Activated effector memory CD4-positive, alpha-beta T cell treated with Interleukin-2 at 50 U/mL for 16 hours (primary cell): Measurements from ENCODE around the gene ZNRF3.
"Not testable (repeated sequence)": the region's sequence is repeated elsewhere in the genome, so short reads cannot be mapped to it uniquely, and the experiment has no call there.

Experiments used
- DNase-seq: peaks from one replicate; pipeline ENCODE4 v3.0.0-alpha.2; 2020

Gene ZNRF3

DNA sequence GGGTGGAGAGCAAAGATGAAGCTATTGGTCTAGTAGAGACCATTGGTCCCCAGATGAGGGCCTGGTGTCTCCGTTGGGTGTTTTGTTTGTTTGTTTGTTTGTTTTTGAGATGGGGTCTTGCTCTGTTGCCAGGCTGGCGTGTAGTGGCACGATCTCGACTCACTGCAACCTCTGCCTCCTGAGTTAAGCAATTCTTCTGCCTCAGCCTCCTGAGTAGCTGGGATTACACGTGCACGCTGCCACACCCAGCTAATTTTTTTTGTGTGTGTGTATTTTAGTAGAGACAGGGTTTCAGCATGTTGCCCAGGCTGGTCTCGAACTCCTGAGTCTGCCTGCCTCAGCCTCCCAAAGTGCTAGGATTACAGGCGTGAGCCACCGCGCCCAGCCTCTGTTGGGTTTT, 25.4 kb downstream of the ZNRF3 start:
- DNase-seq, result not testable (repeated sequence)

DNA sequence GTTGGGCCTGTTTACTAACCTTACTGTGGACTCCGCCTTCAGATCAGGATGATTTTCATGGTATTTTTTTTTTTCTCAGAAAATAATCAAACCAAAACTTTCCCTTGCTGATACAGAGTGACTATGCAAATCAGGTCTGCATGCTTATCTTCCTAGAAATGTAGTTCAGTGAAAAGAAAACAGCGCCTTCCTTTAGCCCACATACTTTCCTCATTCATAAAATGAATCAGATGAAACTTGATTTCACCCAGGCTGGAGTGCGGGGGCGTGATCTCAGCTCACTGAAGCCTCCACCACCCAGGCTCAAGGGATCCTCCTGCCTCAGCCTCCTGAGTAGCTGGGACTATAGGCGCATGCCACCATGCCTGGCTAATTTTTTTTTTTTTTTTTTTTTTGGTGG, 26.0 kb downstream of the ZNRF3 start:
- no peak for DNase-seq

DNA sequence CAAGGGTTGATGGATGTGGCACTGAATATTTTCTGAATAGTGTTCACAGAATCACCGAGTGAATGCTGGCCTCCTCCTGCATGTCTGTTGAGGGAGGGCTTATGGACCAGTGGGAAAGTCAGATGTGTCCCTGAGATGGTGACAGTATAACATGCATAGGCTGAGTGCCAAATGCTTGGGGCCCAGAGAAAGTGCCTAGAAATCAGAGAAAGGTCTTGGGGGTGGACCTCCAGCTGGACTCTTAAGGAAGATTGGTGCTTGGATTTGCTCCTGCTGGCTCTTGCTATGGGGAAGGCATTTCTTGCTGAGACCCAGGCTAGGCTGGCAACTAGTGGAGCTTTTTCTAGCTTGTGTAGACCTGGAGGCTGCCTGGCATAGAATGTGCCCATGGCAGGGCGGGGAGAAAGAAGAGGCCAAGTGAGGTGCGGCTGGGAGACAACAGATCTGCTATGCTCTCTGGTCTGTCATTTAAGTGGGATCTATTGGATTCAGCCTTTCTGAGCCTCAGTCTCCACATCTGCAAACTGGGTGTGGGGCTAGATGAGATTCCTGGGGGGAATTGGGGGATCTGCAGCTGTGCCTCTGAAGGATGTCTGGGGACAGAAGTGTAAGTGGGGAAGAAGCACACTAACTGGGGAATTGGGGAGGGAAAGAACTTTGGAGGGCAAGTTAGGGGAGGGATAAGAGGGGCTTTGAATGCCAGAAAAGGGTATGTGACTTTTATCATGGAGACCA, 27.4 kb downstream of the ZNRF3 start:
- DNase-seq, result no peak

DNA sequence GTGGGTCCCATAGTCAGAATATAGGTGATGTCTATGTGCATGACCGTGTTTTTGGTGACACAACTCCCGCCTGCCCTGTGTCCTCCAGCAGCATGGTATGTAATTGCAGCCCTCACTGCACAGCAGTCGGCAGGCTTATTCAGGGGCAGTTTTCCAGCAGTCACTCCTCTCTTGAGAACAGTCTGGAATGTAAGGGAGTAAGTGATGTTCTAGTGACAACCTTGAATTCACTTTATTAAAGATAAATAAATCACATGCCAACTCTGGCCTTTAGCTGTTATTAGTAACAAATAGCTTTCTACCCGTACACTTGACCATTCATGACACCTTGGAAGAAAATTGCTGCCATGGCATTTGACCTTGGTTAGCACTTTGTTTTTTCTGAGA, 27.9 kb downstream of the ZNRF3 start:
- DNase-seq, result no peak

DNA sequence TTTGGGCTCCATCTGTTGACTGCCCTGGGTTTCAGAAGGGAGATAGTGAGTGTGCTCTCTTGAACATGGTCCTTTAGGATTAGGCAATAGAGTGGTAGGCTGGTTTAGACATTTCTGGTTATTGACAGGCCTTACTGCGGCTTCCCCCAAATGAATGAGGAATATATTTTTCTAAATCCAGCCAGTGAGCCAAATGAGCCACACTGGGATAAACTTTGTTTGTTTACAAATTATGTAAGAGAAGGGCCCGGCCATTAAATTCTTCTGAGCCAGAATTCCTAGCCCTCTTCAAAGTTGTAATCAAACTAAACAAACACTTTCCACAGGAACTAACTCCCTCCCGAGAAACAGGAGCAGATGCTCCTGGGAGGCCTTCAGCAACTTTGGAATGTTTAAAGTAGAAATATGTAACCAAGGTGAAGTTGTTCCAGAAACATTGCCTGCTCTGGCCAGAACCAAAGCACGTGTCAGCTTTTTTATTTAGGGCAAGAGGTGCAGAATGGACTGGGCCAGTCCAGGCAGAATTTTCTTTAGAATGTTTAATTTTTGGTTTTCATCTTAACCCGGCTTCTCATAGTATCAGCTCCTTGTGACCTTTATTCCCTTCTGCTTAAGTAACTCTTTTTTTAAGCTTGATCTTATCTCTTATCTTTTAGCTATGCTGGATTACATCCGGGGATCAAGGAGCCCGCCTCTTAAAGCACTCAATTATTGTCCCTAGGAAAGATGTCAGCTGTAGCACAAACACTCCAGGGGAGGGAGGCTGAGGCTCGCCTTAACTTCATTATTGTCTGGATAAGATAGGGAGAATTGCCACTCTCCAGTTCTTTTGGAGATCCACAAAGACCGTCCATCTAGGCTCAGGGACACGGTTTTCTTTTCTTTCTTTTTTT, 28.7 kb downstream of the ZNRF3 start:
- no peak for DNase-seq

DNA sequence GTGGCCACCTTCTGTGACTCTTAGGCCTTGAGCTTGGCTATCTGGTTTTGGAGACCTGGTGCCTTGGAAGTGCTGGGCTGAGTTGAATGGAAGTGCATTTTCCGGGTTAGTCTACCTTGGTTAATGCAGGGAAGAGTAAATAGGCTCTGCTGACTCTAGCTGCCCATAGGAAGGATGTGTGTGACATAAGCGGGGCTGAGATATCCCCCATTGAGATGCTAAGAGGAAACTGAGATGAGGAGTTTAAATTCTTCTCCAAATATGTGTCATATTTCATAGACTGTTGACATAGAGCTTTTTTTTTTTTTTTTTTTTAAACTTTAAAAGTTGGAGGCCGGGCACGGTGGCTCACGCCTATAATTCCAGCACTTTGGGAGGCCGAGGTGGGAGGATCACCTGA, 30.8 kb downstream of the ZNRF3 start:
- DNase-seq, result no peak

DNA sequence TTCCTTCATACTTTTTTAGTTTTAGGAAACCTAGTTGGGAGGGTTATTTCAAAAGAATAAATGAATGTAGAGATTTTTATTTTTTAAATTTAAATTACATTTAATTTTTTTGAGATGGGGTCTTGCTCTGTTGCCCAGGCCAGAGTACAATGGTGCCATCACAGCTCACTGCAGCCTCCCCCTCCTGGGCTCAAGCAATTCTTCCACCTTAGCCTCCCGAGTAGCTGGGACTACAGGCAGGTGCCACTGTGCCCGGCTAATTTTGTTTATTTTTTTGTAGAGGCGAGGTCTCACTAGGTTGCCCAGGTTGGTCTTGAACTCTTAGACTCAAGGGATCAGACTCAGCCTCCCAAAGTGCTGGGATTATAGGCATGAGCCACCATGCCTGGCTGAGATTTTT, 32.6 kb downstream of the ZNRF3 start:
- no peak for DNase-seq

DNA sequence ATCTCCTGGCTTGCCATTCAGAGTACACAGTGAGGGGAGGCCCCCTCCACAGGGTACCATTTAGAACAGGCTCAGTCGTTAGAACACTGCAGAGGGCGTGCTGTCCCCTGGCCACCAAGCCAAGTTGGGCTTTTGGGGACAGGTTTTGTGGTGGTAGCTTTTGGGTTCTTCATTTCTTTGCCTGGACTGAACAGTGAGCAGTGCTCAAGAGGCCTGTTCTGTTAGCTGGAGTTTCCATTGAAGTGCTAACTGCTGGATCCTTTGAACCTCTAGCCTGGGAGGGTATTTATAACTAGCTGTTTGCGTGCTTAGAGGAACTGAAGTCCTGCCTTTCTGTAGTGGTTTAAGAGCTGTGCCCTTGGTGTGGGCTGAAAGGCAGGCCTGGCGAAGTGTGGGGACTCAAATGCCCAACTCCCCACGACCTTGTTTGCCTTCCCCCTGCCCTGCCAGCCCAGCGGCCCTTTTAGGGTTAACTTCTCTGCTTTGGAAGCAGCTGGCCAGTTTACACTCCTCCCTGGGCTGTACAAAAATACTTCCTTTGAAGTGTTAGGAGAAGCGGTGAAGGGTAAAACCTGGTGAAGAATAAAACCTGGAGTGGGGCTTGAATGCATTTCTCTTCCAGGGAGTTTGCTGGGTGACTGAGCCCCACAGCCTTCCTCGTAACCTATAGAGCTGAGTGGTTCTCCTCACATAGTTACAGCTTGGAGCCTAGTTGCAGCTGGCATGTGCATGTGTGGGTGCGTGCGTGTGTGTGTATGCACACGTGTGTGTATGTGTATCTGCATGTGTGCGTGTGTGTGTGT, 34.6 kb downstream of the ZNRF3 start:
- DNase-seq, result no peak

DNA sequence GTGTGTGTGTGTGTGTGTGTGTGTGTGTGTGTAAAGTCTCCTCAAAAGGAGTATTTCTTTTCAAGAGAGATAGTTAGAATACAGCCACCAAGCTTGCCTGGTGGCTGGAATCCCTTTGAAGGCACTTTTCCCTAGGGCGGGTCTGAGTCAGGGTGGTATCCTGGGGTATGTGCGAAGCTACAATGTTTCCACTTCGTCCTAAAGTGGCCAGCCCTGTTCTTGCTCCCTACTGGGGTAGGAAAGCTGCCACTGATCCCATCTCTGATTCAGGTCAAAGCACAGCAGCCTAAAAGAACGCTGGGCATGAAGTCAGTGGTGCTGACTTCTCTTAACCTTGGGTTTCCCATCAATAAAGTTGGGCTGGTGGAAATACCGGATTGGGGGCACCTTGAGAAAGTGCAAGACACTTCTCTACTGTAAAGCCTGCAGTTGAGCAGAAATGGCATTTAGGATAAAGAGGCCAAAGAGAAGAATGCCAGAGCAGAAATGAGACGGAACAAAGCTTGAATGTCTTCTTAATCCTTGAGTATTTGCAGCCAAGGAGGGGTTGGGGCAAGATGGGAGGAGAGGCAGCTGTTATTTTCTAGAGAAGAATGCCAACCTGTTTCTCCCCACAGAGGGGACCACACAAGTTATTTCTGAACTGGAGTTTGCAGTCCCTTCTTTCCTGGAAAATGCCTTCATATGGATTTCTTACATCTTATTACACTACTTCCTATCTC, 35.3 kb downstream of the ZNRF3 start:
- DNase-seq, result no peak

DNA sequence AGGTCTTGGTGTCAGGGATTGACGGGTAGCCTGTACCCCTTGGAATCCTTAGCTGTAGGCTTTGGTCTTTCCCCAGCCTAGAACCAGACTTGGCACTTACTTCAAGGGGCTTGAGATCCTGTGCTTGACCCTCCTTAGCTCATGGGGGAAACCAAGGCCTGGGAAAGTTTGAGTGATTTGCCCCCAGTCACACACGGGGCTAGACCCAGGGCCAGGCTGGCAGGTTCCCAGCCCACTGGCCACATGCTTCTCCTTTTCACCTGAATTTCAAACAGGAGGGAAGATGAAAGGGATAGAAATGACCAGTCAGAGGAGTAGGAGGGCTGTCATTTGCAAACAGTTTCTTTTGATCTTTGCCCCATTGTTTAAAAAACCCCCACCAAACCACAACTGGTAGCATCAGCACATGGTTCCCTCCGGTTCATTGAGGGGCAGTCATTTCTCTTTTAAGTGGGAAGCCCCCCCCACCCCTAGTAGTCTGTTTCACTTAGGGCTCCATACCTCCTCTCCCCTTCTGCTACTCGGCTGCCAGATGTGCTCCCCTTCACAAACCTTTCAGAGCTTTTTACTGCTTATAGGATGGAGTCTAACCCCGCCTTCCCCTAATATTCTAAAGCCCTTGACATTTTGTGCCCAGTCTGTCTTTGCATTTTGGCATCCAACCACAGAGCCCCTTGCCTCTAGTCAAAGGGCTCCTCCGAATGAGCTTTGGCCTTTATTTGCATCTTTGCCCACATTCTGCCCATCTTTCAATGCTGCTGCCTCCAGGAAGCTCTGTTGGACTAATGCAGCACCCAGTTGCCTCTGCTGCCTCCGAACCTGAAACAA, 37.6 kb downstream of the ZNRF3 start:
- DNase-seq, result no peak

DNA sequence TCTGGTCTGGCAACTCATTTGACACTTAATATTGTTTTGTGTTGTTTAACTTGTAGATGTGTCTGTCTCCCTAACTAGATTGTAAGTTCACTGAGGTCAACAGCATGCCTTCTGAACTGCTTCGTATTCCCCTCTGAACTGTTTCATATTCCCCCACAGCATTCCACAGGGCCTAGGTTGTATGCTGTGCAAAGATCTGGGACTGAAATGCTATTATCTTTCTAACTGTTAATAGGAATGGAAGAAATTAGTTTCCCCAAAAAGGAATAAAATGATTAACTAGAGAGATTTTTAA, 38.2 kb downstream of the ZNRF3 start:
- DNase-seq, result no peak

DNA sequence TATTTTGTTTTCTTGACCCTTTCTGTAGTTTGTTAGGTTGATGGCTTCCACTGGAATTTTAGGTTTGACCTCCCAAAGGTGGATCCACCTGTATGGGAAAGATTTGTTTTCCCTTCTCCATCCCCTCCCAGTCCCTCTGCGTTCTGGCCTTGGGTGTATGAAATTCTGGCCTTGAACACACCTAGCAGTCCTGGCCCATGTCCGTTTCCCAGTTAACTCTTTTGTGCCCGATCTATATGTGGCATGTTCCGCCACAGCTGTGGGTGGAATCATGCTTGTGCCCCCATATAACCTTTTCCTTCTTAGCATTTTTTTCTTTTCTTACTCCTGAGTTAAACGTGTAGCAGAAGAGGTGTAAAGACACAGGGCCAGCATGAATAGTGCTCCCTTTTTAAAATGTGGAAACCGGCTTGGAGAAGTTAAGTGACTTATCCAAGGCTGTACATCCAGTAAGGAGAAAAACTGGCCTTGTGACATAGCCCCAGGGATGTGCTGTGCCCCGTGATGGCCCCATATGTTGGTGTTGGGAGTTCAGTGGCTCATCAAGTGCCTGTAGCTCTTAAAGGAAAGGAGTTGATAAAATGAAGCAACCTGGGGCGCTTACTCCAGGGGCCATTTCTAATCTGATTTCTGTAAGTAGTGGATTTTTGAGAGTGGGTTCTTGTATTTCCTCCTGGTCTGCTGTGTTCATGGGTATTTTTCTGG, 39.3 kb downstream of the ZNRF3 start:
- no peak for DNase-seq

DNA sequence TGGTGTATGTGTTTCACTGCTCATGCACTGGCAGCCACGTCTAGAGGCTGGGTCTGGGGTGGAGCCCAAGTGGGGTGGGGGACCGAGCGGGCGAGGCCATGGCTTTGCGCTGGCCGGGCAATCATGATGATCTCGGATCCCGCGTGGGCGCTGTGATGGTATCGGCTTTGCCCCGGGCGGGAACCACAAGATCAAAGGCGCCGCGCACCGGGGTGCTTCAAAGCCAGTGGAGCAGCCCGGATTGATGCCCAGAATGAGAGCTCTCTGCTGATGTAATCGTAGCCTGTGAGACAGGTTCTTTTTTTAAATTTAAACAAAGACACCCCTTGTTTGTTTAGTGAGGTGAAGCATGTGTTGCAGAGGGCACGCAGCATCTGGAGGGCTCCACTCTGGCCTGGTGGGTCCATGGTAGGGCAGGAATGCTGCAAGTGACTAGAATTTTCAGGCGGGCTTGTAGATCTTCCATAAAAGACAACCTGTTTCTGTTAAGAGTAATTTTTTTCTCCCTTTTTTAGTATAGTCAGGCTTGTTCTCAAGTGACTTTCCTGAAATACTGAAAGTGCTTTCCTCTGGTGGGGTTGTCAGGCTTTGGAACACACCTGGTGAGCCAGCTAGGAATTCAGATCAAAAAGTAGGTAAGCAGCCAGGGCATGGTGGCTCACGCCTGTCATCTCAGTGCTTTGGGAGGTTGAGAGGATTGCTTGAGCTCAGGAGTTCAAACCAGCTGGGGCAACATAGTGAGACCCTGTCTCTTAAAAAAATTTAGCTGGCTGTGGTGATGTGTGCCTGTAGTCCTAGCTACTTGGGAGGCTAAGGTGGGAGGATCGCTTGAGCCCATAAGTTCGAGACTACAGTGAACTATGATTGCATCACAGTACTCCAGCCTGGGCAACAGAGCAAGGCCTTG, 40.7 kb downstream of the ZNRF3 start:
- no peak for DNase-seq

DNA sequence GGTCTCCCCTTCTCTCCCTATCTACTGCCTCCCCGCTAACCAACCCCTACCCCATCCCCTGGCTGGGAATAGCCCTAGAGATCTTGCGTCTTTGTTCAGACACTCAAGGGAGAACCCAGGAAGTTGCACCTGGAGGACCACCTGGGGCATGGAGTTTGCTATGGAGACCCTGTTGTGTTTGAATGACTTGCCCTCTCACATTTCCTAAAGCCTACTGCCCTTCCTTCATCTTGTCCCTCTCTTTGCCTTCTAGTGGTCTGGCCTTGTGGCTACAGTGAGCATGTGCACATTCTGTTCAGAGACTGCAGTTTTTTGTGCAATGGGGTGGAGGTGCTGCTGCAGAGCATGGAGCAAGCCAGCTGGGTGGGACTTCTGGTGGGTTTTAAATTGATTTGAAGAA, 42.5 kb downstream of the ZNRF3 start:
- DNase-seq, result no peak

DNA sequence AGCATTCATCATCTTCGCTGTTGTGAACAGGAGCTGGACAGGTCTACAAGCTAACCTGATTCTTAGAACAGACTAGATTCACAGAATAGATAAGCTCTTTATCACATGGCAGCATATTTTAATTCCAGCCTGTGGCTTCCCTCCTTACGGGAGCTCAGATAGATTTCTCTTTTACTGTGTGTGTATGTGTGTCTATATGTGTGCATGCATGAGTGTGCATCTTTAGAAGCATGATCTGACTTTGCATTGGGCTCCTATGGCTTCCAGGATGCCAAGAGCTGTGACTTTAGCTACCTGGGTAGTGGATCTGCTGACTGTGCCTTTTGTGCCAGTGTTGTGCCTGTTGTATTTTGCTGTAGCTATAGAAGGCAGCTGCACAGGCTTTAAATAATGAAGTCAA, 44.3 kb downstream of the ZNRF3 start:
- DNase-seq, result no peak

DNA sequence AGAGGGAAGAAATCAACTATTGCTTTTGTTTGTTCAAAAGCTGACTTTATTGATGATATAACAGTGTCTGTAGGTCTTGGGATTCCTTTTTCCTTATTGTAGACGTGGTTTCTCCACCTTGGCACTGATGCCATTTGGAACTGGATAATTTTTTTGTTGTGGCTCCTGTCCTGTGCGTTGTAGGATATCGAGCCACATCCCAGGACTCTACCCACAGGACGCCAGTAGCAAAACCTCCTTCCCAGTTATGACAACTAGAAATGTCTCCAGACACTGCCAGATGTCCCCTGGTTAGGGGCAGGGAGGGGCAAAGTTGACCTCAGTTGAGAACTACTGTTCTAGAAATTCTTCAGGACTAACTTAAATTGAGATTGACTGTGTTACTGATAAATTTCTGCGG, 45.8 kb downstream of the ZNRF3 start:
- DNase-seq, result no peak

DNA sequence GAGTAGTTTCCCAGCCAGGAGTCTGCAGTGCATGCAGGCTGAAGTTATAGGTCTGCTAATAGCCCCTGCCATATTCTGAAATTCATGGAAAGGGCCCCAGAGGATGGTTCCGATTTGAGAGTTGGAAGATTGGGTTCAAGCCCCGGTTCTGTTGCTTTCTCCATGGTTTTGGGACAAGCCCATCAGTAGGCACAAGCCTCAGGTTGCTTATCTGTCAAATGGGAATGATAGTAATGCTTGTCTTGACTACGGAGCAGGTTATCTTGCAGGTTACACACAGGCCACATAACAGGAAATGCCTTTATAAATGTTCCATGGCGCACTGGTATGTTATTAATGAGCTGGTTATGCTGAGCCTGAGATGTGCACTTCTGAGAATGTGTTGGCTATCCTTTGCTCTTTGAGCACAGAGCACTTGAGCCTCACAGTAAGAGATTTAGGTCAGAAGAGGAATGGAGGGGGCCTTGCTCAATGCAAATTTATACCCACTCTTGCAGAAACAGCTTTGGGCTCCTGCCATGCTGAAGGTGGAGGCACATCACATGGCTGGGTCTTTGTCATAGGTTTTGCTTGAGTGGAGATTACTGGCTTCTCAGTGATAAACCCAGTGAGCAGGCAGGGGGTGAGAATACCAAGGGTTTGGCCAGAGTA, 47.1 kb downstream of the ZNRF3 start:
- no peak for DNase-seq

DNA sequence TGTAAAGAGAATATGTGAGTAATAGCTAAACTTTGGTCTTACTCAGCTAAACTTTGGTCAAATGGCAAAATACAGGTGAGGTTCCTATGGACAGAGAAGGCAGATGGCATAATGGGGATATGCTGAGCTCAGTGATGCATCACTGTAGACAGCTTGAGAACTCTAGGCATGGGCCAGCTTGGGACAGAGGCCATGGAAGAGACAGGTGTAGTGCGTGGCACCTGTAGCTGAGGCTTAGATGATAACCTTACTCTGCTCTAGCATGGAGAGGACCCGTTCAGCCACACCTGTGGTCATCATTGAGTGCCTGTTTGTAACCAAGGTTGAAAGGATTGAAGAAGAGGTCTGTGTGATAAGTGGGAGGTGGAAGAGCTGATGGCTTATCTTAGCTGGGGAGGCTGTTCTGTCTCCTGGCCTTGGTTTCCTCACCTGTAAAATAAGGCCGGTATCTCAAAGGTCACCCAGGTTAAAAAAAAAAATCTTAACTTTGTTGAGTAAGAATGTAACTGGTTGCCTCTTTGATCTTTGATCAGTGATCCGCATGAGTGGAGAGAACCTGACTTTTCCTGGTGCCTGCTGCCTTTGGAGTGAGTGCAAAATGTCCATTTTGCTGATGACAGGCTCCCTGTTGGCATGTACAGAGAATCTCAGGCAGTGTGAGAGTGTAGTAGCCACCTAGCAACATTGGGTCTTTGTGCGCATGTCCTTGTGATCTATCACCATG, 48.6 kb downstream of the ZNRF3 start:
- no peak for DNase-seq

DNA sequence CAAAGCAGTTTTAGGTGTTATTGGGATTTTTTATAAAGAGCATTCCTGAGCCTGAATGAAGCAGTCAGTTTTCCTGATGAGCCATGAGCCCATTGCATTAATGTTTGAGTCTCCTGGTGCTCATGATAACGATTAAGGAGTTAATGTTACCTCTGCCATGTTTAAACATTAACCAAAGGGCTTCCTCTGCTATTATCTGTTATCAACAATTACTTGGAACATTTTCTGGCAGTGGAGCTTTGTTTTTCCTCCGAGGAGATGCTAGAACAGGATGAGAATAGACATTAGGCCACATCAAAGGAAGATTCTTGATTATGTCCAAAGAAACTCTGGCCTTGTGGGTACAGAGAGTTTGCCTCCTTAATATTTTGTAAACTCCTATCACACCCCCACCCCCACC, 49.9 kb downstream of the ZNRF3 start:
- DNase-seq, result no peak
